HuH-7.5 (cell line): Measurements from ENCODE around the gene DPYSL4.
"Not testable (repeated sequence)": the region's sequence is repeated elsewhere in the genome, so short reads cannot be mapped to it uniquely, and the experiment has no call there.

Experiments
- DNase-seq: peaks from one replicate; pipeline ENCODE4 v3.0.0; 2011; ENCODE audit warnings: low spot score

The DPYSL4 gene

GRCh38 chr10:132149917-132150316 is 36.8 kb upstream of the DPYSL4 start:
- DNase-seq: no peak

GRCh38 chr10:132150777-132151176 is 36.0 kb upstream of the DPYSL4 start:
- no peak for DNase-seq

DNA sequence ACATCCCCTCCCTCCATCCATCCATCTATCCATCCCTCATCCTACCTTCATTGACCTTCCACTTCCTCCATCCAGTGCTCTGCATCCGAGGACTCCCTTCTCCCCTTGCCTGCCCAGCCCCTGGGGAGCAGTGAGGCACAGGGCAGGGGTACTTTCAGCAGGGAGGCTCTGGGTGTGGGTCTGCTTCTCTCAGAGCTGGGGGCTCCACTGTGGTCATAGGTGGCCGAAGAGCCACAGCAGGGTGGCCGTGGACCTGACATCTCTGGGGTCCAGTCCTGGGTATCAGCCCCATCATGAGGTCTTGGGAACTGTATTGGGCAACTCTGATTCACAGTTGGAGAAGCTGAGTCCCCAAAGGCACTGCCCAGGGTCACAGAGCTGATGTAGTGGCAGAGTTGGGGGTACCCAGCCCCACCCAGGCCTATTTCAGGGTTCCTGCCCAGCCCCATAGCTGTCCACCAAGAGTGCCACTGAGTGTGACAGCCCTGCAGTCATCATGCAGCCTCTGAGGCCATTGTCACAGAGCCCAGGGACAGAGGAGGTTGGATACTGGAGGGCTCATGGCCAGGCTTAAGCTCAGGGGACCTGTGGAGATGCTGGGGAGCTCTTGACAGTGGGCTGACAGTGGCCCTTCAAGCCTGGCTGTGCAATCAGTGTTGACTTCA is 35.3 kb upstream of the DPYSL4 start:
- DNase-seq: no peak

GRCh38 chr10:132151951-132152505 is 34.7 kb upstream of the DPYSL4 start:
- DNase-seq: no peak

DNA sequence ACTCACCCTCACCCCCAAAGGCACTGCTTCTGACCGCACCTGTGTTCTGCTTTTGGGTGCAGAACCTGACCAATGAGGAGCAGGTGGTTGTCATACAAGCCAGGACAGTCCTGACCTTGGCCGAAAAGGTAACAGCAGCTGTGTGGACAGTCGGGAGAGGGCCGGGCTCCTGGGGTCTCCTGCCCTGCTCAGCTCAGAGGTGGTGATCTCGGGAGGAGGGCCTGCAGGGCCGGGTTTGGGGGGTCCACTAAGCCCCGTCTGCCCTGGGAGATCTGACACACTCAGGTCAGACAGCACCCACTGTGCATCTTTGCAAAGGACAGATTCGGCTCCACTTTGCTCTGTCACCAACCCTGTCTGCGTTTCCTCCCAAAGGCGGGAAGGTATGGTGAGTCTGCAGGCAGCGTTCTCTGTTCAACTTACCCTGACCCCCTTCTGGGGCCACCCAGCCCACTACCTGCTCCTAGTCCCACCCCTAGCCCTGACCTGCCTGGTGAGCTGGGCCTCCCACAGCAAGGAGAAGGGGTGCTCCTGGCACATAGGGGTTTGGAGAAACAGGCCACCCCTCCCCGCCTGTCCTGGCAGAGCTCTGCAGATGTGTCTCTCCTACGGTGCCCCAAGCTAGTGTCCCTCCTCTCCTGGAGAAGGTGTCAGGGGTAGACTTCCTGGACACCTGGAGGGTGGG is 33.7 kb upstream of the DPYSL4 start:
- no peak for DNase-seq

DNA sequence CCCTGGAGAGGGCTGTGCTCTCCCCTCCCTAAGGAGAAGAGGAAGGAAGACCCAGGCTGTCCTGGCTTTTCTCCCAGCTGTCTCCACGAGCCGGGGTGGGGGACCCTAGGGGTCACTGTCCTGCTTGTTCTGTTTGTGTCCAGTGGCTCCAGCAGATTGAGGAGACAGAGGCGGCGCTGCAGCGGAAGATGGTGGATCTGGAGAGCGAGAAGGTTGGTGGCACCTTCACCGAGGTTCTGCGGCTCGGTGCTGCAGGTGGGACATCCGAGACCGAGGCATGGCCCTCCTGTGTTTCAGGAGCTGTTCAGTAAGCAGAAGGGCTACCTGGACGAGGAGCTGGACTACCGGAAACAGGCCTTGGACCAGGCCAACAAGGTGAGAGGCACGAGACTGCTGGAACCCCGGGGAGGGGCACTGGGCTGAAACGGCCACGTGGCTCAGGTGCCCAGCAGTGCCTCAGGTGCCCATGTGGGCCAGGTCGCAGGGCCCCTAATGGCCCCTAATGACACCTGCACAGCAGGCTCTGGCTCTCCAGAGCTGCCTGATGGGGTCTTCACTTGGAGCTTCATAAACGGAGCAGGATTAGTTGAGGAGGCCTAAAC is 33.0 kb upstream of the DPYSL4 start:
- DNase-seq: no peak

DNA sequence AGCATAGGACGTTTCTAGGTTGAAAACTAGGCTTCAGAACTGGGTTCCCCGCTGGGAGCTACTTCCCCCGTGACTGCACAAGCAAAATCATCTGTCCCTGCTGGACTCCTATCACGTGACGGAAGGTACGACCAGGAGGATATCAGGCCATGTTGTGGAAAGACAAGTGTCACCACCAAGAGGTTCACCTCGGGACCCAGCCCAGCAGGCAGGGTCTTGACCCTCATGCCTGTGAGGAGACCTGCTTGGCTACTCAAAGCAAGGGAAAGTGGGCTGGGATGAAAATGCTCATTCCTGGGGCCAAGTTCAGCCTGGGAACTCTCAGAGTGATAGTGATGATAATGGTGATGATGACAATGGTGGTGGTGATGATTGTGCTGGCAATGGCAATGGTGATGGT is 32.3 kb upstream of the DPYSL4 start:
- no peak for DNase-seq

DNA sequence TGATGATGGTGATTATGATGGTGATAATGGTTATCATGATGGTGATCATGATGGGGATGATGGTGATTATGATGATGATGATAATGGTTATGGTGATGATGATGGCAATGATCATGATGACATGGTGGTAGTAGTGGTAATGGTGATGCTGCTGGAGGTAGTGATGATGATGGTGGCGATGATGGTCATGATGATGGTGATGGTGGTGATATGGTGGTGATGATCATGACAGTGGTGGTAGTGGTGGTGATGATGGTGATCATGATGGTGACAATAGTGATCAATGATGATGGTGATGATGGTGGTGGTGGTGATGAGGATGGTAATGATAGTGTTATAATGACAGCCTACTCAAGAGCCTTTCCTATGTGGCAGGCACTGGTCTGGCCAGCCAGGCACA is 31.8 kb upstream of the DPYSL4 start:
- DNase-seq: no peak

GRCh38 chr10:132155723-132156381 is 30.9 kb upstream of the DPYSL4 start:
- DNase-seq: no peak

- no peak for DNase-seq
These were observed 30.4 kb upstream of the DPYSL4 start for GRCh38 chr10:132156382-132156781.

- no peak for DNase-seq
These were observed 29.6 kb upstream of the DPYSL4 start for GRCh38 chr10:132157101-132157500.

DNA sequence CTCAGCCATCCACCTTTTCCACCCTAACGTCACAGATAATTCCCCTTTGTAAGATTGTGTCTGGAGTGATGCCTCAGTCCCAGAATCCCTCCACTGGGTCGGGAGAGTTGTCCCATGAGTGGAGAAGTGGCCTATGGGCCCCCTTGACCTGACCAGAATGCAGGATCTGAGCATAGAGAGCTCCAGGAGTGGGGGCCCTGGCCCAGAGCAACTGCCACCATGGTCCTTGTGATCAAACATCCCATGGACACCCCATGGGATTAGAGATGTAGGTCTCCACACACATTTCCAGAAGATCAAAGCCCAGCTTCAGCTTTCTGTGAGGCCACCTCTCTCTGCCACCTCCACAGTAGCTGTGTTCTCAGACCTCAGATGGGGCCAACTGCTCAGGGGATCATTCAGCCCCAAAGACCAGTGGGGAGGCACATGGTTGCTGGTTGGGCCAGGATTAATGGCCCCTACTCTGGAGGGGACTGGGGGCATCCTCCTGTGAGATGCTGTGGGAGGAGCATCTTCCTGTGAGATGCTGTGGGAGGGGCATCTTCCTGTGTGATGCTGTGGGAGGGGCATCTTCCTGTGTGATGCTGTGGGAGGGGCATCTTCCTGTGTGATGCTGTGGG is 28.5 kb upstream of the DPYSL4 start:
- DNase-seq: no peak

DNA sequence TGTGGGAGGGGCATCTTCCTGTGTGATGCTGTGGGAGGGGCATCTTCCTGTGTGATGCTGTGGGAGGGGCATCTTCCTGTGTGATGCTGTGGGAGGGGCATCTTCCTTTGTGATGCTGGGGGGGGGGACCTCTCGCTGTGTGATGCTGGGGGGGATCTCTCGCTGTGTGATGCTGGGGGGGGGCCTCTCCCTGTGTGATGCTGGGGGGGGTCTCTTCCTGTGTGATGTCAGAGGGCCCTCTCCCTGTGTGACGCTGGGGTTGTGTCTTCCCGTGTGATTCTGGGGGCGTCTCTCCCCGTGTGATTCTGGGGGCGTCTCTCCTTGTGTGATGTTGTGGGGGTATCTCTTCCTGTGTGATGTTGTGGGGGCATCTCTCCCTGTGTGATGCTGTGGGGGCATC is 27.9 kb upstream of the DPYSL4 start:
- DNase-seq: no peak

GRCh38 chr10:132159302-132160230 is 27.2 kb upstream of the DPYSL4 start:
- DNase-seq: not testable (repeated sequence)

- DNase-seq: not testable (repeated sequence)
These were observed 26.5 kb upstream of the DPYSL4 start for GRCh38 chr10:132160231-132160630.

- DNase-seq: not testable (repeated sequence)
These were observed 25.7 kb upstream of the DPYSL4 start for GRCh38 chr10:132160834-132161622.

DNA sequence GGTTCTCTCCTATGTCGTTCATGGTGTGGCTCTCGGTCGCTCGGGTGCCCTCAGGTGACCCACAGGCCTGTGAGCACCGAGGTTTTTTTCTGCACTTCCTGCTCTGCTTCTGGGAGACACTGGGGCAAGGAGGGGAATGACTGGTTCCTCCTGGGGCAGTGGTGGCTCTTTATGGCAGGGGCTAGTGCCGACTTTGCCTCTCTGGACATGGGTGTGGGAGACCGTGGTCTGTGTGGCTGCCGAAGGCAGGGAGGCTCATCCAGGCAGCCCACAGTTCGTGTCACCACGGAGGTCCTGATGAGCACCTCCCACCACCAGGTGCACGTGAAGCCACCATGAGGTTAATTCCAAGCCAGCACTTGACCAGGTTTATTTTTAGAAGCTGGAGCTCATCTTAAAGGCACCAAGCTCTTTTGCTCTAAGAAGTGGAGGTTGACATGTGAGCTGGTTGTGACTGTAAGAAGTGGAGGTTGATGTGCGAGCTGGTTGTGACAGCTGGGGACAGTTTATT is 24.7 kb upstream of the DPYSL4 start:
- no peak for DNase-seq

DNA sequence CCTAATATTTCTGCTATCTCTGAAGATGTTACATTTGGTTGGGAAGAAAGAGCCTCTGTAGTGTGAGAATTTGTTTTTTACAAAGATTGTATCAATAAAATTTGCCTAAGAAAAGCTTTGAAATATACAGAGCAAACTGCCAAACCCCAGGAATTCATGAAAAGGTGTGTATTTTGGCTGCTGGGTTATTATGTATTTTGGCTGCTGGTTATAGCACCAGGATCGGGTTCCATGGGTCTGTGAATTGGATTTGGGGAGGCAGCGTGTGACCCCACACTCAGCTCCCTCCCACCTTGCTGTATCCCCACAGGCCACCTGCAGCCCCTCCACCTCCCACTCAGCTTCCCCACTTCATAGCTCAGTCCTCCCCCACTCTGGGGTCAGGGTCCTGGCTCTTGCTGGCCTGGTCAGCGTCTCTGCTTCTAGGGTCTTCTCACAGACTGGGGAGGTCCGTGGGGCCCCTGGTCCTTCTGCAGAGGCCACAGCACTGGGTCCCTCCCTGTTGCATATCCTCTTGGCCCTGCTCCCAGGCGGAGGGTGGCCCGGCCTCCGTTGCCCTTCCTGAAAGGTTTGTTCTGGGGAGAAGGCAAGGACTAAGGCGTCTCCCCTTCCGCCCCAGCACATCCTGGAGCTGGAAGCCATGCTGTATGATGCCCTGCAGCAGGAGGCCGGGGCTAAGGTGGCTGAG is 24.0 kb upstream of the DPYSL4 start:
- DNase-seq: no peak

- peak; percentile 55 for DNase-seq
These were observed 23.4 kb upstream of the DPYSL4 start for GRCh38 chr10:132163278-132163765.
